Mesothelial cell of epicardium (in vitro differentiated cells): ENCODE results near the gene CLIC6. TPM values are rescaled to one million over a fixed set of nuclear protein-coding genes. Genes with fewer than 3 reads are reported as not detected.

Source experiments
- DNase-seq, 2 experiments: peaks; one replicate each; pipeline ENCODE4 v3.0.0; 2021; ENCODE audit warnings: low spot score in 2 of 2; ENCODE audit not compliant: unreplicated experiment in 2 of 2
- H3K27ac Mint-ChIP-seq: 2 replicates; pipeline ENCODE4 v1.8.0; 2021; ENCODE audit warnings: mixed read lengths
- H3K27me3 Mint-ChIP-seq: 2 replicates; pipeline ENCODE4 v1.8.0; 2021; ENCODE audit warnings: low read depth, mixed read lengths
- H3K36me3 Mint-ChIP-seq: 2 replicates; pipeline ENCODE4 v1.8.0; 2021; ENCODE audit warnings: mixed read lengths
- H3K4me1 Mint-ChIP-seq: 2 replicates; pipeline ENCODE4 v1.8.0; 2021; ENCODE audit warnings: mixed read lengths
- H3K4me3 Mint-ChIP-seq: 2 replicates; pipeline ENCODE4 v1.8.0; 2021; ENCODE audit warnings: mild to moderate bottlenecking, moderate library complexity, mixed read lengths
- H3K9me3 Mint-ChIP-seq: 2 replicates; pipeline ENCODE4 v1.8.0; 2021; ENCODE audit warnings: mixed read lengths
- total RNA-seq: library from RNA; stranded (reverse); gene quantifications from 3 replicates; pipeline ENCODE4 v1.2.1, GENCODE V29; 2021
- TF ChIP-seq, protein P1 (sequence below): fragments of 200-600 bp; sonication (generic); IDR thresholded peaks from one replicate; pipeline ENCODE4 v1.5.0; 2021; ENCODE audit warnings: antibody characterized with exemption; ENCODE audit not compliant: unreplicated experiment

CLIC6 gene
- total RNA-seq, 1 donor from 2014 or later = 1.4 TPM

DNA sequence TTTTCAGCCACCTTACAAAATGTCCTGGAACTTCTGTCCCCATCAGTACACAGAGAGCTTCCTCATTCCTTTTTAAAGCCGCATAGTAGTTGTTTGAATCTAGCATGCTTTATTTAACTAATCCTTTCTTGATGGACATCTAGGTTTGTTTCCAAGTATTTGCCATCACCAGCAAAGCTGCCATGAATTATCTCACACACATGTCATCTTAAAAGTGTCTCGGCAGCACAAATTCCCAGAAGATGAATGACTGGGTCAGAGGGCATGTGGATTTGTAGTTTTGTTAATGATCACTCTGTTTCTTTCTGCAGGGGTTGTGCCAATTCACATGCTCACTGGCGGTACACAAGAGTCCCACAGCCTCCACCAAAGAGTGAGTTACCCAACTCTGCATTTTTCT lies 68.3 kb downstream of the CLIC6 start:
- no peaks in the 10 kb centered on the region for H3K9me3 Mint-ChIP-seq
- H3K27me3 Mint-ChIP-seq = peaks cover 6% of the 10 kb centered on the region
- H3K36me3 Mint-ChIP-seq = no peaks in the 10 kb centered on the region
- H3K27ac Mint-ChIP-seq = no peak overlapping the region
- TF ChIP-seq, protein P1, sequence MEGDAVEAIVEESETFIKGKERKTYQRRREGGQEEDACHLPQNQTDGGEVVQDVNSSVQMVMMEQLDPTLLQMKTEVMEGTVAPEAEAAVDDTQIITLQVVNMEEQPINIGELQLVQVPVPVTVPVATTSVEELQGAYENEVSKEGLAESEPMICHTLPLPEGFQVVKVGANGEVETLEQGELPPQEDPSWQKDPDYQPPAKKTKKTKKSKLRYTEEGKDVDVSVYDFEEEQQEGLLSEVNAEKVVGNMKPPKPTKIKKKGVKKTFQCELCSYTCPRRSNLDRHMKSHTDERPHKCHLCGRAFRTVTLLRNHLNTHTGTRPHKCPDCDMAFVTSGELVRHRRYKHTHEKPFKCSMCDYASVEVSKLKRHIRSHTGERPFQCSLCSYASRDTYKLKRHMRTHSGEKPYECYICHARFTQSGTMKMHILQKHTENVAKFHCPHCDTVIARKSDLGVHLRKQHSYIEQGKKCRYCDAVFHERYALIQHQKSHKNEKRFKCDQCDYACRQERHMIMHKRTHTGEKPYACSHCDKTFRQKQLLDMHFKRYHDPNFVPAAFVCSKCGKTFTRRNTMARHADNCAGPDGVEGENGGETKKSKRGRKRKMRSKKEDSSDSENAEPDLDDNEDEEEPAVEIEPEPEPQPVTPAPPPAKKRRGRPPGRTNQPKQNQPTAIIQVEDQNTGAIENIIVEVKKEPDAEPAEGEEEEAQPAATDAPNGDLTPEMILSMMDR = no peak
- peaks cover 9% of the 10 kb centered on the region for H3K4me1 Mint-ChIP-seq
- H3K4me3 Mint-ChIP-seq = no peak overlapping the region
- DNase-seq = no peak

DNA sequence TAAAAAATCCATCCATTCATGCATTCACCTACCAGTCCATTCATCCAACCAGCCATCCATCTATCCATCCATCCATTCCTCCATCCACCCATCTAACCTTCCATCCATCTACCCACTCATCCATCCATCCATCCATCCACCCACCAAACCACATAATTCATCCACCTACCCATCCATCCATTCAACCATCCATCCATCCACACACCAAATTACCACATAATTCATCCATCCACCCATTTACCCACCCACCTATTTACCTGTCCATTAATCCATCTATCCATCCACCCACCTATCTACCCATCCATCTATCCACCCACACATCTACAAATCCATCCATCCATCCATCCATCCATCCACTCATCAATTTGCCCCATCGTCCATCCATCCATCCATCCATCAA lies 71.4 kb downstream of the CLIC6 start:
- no peak overlapping the region for H3K4me3 Mint-ChIP-seq
- H3K36me3 Mint-ChIP-seq = no peaks in the 10 kb centered on the region
- no peaks in the 10 kb centered on the region for H3K9me3 Mint-ChIP-seq
- TF ChIP-seq, protein P1 = no peak
- H3K27me3 Mint-ChIP-seq = peaks cover 18% of the 10 kb centered on the region
- H3K4me1 Mint-ChIP-seq = peaks cover 11% of the 10 kb centered on the region
- H3K27ac Mint-ChIP-seq = no peak overlapping the region
- DNase-seq = no peak

DNA sequence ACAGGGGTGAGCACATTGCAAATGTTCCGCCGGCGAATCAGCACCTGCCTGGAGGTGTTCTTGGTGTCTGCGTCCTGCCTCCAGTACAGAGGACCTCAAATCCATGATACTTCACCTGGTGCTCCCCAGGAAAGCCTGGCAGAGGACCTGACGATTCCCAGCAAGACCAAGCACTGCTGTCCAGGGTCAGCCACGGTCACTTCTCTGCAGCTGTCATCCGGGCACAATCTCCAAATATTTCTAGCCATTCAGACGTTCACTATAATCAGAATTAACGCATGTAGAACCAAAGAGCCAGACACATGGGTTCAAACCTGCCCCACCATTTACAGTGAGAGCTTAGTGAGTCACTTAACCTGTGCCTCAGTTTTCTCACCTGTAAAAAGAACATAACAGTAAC lies 74.5 kb downstream of the CLIC6 start:
- peaks cover 6% of the 10 kb centered on the region for H3K4me1 Mint-ChIP-seq
- H3K4me3 Mint-ChIP-seq = no peak overlapping the region
- H3K36me3 Mint-ChIP-seq = no peaks in the 10 kb centered on the region
- DNase-seq = no peak
- TF ChIP-seq, protein P1 = no peak
- H3K9me3 Mint-ChIP-seq = no peaks in the 10 kb centered on the region
- no peak overlapping the region for H3K27ac Mint-ChIP-seq
- H3K27me3 Mint-ChIP-seq = peaks cover 18% of the 10 kb centered on the region

DNA sequence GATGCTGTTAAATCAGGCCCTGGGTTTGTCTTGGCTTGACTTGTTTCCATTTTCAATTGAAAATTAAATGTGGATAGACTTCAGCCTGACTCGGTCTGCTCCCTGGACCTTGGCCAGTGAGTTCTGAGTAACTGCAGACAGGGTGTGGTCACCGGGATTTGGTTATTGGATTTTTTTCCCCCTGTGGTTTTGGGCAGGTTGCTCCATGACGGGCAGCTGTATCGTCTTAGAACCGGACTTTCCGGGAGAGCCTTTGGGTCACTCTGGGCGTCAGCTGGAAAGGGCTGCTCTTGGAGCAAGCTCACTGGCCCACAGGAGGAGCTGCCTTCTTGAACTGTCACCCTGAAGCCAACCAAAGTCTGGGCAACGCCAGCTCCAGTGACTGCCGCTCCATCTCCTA lies 75.0 kb downstream of the CLIC6 start:
- Mint-ChIP-seq H3K27ac (no peak overlapping the region), H3K9me3 (no peaks in the 10 kb centered on the region), H3K36me3 (no peaks in the 10 kb centered on the region), H3K27me3 (peaks cover 18% of the 10 kb centered on the region), H3K4me3 (no peak overlapping the region), H3K4me1 (peaks cover 6% of the 10 kb centered on the region)
- TF ChIP-seq, protein P1 = no peak
- DNase-seq = no peak

DNA sequence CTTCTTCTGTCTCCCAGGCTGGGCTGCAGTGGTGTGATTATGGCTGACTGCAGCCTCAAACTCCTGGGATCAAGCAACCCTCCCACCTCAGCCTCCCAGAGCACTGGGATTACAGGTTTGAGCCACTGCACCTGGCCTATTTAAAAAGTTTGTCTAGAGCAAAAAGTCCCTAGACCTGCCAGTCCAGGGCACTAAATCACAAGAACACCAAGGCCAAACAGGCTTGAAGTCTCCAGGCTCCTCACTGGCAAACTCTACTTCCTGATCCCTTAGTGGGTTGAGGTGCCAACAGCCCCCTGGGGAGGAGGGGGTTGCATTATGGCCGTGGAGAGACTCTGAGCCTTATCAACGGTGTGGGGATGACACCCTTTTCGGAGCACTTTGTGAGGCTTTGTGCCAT lies 76.0 kb downstream of the CLIC6 start:
- no peak for DNase-seq
- Mint-ChIP-seq H3K36me3 (no peaks in the 10 kb centered on the region), H3K9me3 (no peaks in the 10 kb centered on the region), H3K4me3 (no peak overlapping the region), H3K4me1 (peaks cover 6% of the 10 kb centered on the region), H3K27me3 (peaks cover 18% of the 10 kb centered on the region), H3K27ac (no peak overlapping the region)
- TF ChIP-seq, protein P1 = no peak
